ENCODE results near the gene TRPM3.

GRCh38 chr9:70829591-70830265 lies 291.7 kb downstream of the TRPM3 start:
- TF ChIP-seq EZH2 (IDR thresholded peaks at IDR 0.05) (no peak), POLR2AphosphoS5 (IDR thresholded peaks at IDR 0.05; ENCODE audit: borderline replicate concordance, low read depth, low read length) (no peak; the same call in 1 of the 2 replicates)
